Brain microvascular endothelial cell (primary cell): ENCODE results near the gene NMNAT2.

Source experiments
- DNase-seq: peaks from one replicate; pipeline ENCODE4 v3.0.0-alpha.2; 2020
- H3K27ac ChIP-seq: fragments of 250-450 bp; sonication (Bioruptor Pico); 2 replicates; pipeline ENCODE4 v1.5.1; 2020; ENCODE audit warnings: mild to moderate bottlenecking, moderate library complexity
- H3K27me3 ChIP-seq: fragments of 250-450 bp; sonication (Bioruptor Pico); replicated peaks from 2 replicates; pipeline ENCODE4 v1.5.1; 2020; ENCODE audit warnings: mild to moderate bottlenecking
- H3K36me3 ChIP-seq: fragments of 250-450 bp; sonication (Bioruptor Pico); replicated peaks from 2 replicates; pipeline ENCODE4 v1.5.1; 2020; ENCODE audit warnings: mild to moderate bottlenecking
- H3K4me3 ChIP-seq: 2 replicates; pipeline ENCODE4 v1.5.1; 2011; ENCODE audit warnings: low read depth, mild to moderate bottlenecking, control low read depth, low read length, moderate library complexity
- CTCF ChIP-seq: IDR thresholded peaks from 2 replicates; pipeline ENCODE4 v1.5.1; 2011; ENCODE audit warnings: low read depth, mild to moderate bottlenecking, moderate library complexity, low read length, control low read depth, inconsistent platforms; ENCODE audit errors: missing control alignments
- in situ Hi-C: cut with HindIII; loops from 2 replicates; pipeline ENCODE4 v1.10.0; 2017; ENCODE audit warnings: low sequenced_read_pairs, low pct_ligation_motif_present

Gene NMNAT2

GRCh38 chr1:183284086-183284485 lies 134.1 kb downstream of the NMNAT2 start:
- DNase-seq: no peak
- in situ Hi-C loops: no loop called here
- Histone ChIP-seq H3K4me3 (no peak overlapping the region), H3K36me3 (no peaks in the 10 kb centered on the region), H3K27me3 (no peaks in the 10 kb centered on the region), H3K27ac (no peak overlapping the region)
- TF ChIP-seq CTCF: no peak

- in situ Hi-C loops: no loop called here
- no peak overlapping the region for H3K4me3 ChIP-seq
- H3K27me3 ChIP-seq: no peaks in the 10 kb centered on the region
- H3K27ac ChIP-seq: no peak overlapping the region
- DNase-seq: no peak
- no peaks in the 10 kb centered on the region for H3K36me3 ChIP-seq
- no peak for TF ChIP-seq CTCF
Observed at GRCh38 chr1:183283286-183283685, 134.9 kb downstream of the NMNAT2 start.

- in situ Hi-C loops: no loop called here
- Histone ChIP-seq H3K36me3 (no peaks in the 10 kb centered on the region), H3K4me3 (no peak overlapping the region), H3K27me3 (no peaks in the 10 kb centered on the region), H3K27ac (no peak overlapping the region)
- DNase-seq: no peak
- TF ChIP-seq CTCF: peak; percentile 1
Observed at GRCh38 chr1:183282101-183282855, 135.9 kb downstream of the NMNAT2 start.

- in situ Hi-C loops: no loop called here
- H3K36me3 ChIP-seq: no peaks in the 10 kb centered on the region
- no peak overlapping the region for H3K27ac ChIP-seq
- no peaks in the 10 kb centered on the region for H3K27me3 ChIP-seq
- H3K4me3 ChIP-seq: no peak overlapping the region
- DNase-seq: peak; percentile 95
- peak; percentile 92 for TF ChIP-seq CTCF
Observed at GRCh38 chr1:183281553-183282091, 136.6 kb downstream of the NMNAT2 start.

- no peak for DNase-seq
- H3K27me3 ChIP-seq: no peaks in the 10 kb centered on the region
- no peaks in the 10 kb centered on the region for H3K36me3 ChIP-seq
- TF ChIP-seq CTCF: no peak
- in situ Hi-C loops: no loop called here
- no peak overlapping the region for H3K4me3 ChIP-seq
- H3K27ac ChIP-seq: peak overlapping the region; percentile 27
Observed at GRCh38 chr1:183281039-183281438, 137.1 kb downstream of the NMNAT2 start.

GRCh38 chr1:183279835-183280234 lies 138.3 kb downstream of the NMNAT2 start:
- Histone ChIP-seq H3K4me3 (no peak overlapping the region), H3K36me3 (no peaks in the 10 kb centered on the region), H3K27me3 (no peaks in the 10 kb centered on the region), H3K27ac (peak overlapping the region; percentile 92)
- peak; percentile 87 for DNase-seq
- in situ Hi-C loops: no loop called here
- no peak for TF ChIP-seq CTCF
